Measurements from ENCODE around the gene FBXL16.

GRCh38 chr16:746637-747036, 41.0 kb upstream of the FBXL16 start:
- TF ChIP-seq REST (IDR thresholded peaks at IDR 0.05; ENCODE audit: low read depth, low read length), result no peak
- no peak for TF ChIP-seq ZBTB33 (IDR thresholded peaks at IDR 0.05; ENCODE audit: borderline replicate concordance, low read depth)
- no peak for TF ChIP-seq CTCF (IDR thresholded peaks at IDR 0.05)
- TF ChIP-seq TAF1 (IDR thresholded peaks at IDR 0.05; ENCODE audit: borderline replicate concordance, low read depth, low read length), result no peak
- TF ChIP-seq ELF1 (IDR thresholded peaks at IDR 0.05), result no peak
- TF ChIP-seq EP300 (IDR thresholded peaks at IDR 0.05; ENCODE audit: borderline replicate concordance in 1 of 2, low read depth in 1 of 2, low read length in 1 of 2), result no peak
- TF ChIP-seq TEAD4 (IDR thresholded peaks at IDR 0.05; ENCODE audit: borderline replicate concordance, insufficient read depth), result no peak
- no peak for TF ChIP-seq POLR2AphosphoS5 (IDR thresholded peaks at IDR 0.05; ENCODE audit: low read depth, low read length)
- no peak for TF ChIP-seq TCF12 (IDR thresholded peaks at IDR 0.05)
